GM21529 (cell line): ENCODE results near the gene VWA3B.
"Not testable (repeated sequence)": the region's sequence is repeated elsewhere in the genome, so short reads cannot be mapped to it uniquely, and the experiment has no call there.

Source experiments
- ATAC-seq: cut with Tn5 transposase; IDR thresholded peaks from one replicate; pipeline ENCODE4 v1.9.1; 2021; ENCODE audit not compliant: unreplicated experiment

Gene VWA3B

DNA sequence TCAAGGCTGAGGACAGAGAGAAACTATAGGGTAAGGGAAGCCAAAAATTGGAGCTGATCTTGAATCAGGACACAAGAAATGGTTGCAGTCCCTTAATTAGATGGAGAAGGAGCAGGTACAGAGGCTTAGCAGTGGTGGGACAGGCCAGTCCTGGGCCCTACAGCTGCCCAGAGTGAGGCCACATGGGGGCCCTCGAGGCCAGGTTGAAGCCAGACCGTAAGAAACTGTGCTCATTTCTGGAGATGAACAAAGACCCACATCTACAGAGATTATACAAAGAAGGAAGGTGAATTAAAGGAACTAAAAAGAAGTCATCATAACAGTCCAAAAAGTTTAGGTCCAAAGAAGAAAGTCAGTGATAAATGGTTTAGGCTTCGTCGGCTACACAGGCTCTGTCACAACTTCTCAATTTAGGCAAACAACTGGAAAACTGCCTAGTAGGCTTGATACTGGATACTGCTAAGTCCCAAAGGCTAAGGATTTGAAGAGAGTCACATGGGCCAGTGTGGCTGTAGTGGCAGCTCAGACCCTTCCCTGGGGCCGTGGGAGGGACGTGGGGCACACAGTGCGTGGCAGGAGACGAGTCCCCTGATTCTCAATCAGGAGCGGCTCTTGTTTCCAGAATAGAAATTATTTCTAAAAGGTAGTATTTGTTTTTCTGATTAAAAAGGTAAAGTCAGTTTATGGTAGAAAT lies 208.9 kb downstream of the VWA3B start:
- no peak for ATAC-seq

DNA sequence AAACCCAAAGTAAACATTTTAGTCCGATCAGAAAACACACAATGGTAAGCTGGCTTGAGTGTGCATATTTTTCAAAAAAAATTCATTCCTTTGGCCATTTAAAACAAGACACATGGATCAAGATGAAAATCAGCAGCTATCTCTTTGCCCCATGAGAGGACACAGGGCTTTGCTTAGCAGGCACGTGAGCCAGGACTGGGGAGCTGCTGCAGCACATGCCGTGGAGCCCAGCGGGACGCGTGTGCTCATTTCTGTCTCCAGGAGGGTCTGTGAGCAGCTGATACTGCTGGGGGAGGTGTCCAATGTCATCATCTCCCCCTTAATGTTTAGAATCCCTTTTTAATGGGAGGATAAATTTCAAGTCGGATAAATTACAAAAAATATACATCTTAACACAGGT lies 209.5 kb downstream of the VWA3B start:
- no peak for ATAC-seq

DNA sequence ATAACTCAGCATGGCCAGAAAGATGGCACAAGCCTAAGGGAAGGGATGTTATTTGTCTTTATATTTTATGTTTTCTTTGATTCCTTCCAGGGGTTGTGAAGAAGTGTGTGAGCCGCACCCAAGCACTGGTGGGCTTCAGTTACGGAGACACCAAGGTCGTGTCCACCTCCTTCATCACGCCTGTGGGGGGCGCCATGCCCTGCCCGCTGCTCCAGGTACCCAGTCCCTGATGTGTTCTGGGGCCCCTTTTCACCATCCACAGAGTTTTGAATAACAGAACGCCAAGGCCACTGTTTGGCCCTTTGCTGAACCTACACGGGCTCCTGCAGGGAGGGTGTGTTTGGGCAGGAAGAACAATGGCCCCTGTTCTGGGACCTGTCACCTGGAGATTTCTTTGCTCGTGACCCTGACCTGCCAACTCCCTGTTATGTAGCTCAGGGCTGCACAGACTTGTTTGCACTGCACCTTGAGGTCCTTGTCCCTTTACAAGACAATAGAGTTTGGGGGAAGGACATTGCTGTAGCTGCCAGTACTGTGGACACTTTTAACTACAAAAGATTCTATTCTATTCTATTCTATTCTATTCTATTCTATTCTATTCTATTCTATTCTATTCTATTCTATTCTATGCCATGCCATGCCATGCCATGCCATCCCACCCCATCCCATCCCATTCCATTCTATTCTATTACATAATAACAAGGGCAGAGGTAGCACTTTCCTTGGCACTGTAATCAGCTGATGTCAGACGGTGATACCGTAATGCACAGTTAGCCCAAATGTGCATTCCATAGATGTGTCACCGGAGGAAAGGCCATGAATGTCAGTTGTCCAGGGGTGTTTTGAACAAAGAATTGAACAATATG lies 211.1 kb downstream of the VWA3B start:
- no peak for ATAC-seq

DNA sequence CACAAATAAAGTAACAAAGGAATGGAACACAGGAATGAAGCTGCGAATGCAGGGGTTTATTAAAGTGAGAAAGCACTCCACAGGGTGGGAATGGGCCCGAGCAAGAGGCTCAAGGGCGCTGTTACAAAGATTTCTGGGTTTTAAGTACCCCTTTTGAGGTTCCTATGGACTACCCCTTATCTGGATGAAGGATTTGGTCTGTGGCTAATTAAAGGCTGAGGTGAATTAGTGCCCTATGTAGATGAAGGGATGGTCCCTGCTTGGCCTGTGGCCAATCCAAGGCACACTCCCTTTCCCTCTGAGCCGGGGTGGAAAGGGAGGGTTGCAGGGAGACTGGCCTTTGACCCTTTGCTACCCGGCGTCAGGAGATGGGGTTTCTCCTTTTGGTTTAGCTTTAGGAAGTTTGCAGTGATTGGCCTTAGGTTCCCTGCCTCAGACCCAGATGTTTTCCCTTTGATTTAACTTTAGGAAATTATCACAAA lies 211.8 kb downstream of the VWA3B start:
- no peak for ATAC-seq

DNA sequence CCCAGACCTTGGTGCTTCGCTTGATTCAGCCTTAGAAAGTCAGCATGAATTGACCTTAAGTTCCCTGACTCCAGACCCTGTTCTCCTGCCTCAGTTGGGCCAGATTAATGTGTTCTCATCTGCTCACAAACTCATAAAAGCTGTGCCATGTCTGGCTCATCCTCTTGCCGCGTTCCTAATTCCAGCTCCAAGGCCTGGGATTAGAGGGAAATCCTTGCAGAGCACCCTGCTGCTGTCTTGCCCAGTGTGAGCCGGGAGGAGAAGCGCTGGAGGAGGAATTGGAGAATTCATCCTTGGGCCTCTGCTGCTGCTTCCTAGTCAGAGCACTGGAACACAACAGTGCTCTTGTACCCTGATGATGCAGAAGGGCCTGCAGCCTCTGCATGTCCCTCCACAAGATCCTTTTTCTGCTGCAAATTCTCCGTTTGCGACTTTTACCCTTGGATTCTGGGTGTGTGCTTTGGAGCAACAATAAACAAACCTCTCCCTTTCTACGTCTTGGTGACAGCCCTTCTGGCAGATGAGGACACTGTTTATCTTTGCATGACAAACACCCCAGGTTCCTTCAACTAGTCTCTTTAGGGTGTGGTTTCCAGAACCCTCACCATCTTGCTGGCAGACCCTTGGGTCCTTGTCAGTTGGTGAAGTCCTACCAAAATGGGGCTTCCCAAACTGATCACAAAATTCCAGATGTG lies 212.4 kb downstream of the VWA3B start:
- ATAC-seq, result no peak

DNA sequence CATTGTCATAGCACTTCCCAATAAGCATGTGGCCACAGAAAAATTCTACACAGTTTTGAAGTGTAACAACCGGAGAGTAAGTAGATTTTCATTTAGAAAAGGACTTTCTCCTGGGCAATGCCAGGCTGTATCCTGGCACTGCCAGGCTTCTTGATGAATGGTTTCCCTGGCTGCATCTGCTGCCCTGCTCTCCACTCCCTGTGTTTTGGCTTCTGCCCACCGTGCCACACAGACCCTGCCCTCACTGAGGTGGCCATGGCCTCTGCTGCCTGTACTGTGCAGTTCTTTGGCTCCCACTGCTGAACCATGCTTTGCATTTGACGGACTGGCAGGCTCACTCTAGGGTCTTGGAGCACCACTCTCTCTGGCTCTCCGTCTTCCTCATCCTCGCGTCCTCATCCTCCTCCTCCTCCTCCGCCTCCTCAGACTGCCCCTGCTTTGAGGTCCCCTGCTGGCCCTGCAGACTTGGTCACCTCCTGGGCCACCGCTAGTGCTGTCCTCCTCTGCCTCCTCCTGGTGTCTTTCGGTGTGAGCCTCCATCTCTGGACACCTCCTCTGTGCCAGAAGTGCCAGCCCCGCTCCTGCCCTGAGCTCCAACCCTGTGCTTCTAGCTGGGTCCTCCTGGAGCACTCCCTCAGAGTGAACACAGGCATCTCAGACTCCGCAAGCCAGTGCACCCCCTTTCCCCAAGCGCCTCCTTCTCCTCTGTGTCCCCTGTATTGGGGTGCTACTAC lies 213.3 kb downstream of the VWA3B start:
- no peak for ATAC-seq

DNA sequence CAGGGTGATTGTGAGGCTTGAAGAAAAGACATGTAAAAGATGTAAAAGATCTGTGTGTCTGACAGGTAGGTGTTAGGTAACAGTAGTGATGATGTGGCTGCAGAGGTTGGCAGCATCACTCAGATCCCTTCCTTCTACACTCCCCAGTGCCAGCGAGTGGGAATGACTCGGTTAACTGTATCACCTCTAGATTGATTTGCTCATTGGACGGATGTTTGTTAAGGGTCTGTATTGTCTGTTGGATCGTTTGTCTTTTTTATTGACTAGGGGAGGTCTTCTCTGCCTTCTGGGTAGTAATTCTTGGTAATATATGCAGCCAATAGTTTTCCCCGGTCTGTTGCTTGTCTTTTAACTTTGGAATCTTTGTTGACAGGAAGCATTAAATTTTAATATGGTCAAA lies 214.5 kb downstream of the VWA3B start:
- ATAC-seq, result no peak

DNA sequence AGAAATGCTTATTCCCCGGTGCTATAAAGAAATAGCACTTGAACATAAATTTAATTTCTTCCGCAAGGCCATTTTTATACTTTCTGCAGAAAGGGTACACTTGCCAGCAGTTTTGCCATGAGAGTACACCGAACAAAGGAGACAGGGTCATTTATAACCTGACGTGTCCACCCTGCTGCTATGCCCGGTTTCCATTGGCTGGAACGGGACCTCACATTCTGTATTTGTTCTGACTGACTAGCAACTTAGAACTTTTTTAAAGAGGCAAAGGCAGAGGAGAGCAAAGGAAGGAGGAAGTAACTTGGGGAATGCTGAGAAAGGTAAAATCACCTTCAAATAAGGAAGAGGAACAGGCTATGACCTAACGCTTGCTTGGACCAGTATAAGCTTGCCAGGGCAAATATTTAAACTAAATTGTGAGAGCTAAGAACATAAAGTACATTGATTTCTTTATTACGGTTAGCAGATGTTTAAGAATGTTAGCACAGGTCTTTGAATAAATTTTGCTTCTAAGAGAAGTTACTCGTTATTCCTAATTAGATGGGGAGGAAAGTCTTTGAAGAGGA lies 220.2 kb downstream of the VWA3B start:
- not testable (repeated sequence) for ATAC-seq

DNA sequence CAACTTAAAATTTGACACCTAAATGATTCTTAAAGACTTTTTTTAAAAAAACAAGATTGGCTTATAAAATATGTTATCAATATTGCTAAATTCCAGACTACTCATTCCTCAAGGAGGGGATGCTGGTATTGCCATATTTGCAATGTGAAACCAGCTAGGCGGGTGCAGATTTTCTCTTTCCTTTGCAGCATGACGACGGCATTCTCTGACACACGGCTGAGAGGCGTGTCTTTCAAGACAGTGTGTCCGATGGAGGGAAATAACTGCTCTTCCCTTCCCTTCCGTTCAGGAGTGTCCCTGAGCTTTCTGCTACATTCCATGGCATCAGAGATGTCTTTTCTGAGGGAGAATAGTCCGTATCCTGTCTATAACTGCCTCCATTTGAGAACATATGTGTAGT lies 221.1 kb downstream of the VWA3B start:
- ATAC-seq, result no peak

DNA sequence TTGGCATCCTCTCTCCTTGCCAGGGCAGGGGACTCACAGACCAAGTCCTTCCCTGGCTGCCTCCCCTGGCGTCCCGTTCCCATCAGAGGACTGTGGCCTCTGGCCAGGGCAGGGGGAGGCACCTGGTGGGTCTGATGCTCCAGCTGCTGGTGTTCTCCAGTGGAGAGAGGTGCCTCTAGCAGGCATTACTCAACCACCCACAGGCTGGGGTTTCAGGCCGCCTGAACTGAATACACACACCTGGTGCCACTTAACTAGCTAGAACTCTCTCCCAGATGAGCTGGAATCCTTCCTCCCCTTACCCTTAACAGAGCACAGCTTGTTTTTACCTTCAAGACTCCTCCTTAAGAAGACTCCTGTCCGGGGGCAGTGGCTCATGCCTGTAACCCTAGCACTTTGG lies 221.6 kb downstream of the VWA3B start:
- no peak for ATAC-seq

DNA sequence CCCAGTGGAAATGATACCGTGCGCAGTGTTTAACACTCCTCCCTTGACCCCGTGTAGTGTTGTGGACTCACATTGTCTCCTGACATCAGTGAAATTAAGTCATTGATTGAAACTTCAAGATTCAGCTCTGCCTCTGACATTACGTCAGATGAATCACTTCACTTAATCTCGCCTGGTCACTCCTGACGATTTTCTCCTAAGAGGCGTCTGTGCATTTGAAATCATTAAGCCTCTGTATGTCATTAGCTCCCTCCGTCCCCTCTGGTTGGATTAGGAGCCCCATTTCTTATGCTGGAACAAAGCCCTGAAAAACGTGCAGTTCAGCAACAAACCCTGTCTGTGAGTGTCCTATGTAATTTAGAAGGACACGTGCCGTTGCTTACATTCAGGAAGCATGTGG lies 222.6 kb downstream of the VWA3B start:
- no peak for ATAC-seq

DNA sequence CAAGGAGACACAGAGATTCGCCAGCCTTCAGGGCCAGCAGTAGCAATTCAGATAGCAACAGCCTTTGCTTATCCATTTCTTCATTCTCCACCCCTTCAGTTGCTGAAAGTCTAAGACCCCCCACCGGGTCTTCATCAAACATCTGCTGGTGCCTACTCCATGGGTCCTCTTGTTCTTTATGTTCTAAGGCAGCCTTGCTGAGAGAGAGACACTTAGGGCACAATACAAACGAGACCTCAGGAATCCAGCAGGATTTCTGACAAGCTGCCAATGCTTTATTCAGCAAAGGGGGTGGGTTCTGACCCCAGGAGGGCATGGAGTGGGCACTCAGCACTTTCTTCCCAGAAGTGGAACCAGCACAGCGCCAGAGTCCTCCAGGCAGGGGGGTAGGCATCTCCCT lies 223.0 kb downstream of the VWA3B start:
- no peak for ATAC-seq

DNA sequence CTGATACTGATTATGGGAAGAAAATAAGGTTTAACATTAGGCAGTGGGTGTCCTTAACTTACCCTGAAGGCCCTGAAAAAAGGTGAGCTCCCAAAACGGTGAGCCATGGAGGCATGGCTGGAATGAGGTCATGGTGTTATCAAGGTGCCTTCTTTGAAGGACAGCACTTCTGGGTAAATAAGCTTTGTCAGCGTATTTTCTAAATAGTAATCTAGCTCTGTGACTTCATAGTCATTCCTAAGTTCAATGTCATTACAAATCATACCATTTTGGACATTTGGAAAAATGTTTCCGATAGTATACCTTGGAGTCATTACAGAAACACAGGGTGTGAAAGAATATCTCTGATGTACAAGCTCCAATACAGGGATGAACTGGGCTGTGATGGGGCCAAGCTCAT lies 224.1 kb downstream of the VWA3B start:
- no peak for ATAC-seq

DNA sequence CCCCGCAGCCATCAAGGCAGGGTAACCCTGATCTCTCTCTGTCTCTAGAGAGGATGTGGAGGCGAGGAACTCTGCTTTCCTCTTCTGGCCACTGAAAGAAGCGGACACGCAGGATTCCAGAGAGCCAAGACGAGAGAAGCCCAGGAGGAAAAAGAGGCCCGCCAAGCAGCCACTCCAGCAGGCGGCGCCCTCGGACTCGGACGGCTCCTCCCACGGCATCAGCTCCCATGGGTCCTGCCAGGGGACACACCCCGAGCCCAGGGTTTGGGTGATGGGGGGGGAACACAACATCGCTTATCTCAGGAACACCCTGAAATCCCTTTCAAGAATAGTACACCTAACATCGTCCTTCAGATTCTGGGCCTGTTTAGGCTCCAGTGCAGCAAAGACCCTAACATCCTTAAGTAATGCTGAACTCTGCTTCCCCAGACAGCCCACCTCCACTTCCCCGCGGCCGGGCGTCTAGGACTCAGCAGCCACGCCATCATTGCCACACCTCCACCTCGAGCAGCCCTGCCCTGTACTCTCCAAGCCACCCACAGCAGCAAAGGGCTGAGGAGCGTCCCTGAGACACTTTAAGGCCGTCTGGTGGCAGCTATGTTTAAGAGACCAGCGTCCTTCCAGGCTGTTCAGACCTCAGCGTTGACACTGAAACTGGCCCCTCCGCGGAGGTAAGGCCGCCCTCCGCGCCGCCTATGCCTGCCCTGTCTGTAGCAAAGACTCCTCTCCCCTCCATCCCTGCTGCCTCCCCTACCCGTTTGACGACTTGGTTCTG lies 225.0 kb downstream of the VWA3B start:
- no peak for ATAC-seq

DNA sequence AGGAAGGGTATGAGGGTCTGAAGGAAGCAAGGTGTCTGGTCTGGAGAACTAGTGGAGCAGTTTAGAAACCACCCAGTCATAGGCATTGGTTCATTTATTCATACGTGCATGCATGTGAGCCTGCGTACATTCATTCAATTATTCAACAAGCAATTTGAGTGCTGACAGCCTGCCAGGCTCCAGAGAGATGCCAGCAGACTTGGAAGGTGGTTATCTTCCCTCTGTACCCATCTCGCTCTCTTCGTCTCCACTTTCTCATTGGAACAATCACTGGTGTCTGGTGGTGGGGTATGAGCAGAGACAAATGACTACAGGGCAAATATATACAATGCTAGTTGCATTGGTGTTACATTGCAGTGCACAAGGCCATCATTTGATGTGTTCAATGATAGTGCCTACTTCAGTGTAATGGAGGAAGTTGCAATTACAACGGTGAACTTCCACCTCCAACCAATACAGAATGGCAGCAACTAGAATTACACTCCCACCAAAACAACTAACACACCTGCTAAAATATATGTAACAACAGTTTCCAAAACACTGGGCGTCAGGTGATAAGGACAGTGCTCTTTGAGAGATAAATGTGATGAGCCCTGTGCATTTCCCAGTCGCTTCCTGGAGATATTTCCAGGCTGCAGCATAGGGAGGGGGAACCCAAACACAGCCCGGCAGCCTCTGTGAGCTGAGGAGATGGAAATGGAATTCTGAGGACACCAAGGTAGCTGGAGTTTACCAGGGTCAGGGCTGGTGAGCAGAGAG lies 226.7 kb downstream of the VWA3B start:
- ATAC-seq, result no peak

DNA sequence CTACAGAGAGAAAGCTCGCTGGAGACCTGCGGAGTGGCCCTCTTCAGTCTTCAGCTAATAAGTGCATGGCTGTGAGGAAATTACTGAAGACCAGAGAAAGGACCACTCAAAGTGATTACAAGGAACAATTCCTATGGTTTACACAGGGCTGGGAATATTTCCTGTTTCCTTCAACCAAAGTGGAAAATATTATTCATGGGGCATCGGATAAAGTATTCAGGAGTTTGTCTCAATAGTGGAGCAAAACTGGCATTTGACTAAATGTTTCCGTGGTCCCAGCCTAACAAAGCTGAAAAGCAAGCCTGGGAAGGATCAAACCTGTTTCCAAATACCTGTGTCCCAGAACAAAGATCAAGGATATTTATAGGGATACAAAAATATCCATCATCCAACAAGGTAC lies 227.3 kb downstream of the VWA3B start:
- ATAC-seq, result no peak

DNA sequence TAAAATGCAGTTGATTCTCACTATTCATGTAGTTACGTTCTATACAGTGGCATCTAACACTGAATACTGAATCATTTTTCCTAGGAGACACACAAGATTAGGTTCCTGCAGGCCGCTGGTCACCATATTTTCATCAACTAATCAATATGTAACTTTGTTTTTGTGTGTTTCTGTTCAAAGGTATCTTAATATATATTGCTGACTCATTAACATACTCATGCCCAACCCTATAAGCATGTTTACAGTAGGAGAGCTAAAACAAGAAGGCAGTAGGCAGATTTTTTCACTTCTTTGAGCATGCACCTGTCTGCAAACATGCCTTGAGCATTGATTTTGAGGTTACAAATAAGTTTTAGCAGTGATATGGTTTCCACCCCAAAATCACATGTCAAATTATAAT lies 229.0 kb downstream of the VWA3B start:
- no peak for ATAC-seq

DNA sequence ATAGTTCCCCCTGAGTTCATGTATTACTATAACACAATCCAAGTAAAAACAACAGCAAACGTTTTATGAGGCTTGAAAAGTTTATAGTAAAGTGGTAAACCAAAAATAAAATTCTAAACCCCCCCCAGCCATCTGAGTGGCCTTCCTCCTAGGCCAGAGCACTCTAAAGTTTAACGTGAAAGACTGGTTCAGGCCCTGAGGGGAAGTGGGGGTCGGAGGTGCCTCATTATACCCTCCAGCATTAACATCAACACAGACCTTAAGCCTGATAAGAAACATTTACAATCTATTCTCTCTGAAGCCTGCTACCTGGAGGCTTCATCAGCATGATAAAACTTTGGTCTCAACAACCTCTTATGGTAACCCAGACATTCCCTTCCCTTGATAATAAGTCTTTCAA lies 230.2 kb downstream of the VWA3B start:
- no peak for ATAC-seq

DNA sequence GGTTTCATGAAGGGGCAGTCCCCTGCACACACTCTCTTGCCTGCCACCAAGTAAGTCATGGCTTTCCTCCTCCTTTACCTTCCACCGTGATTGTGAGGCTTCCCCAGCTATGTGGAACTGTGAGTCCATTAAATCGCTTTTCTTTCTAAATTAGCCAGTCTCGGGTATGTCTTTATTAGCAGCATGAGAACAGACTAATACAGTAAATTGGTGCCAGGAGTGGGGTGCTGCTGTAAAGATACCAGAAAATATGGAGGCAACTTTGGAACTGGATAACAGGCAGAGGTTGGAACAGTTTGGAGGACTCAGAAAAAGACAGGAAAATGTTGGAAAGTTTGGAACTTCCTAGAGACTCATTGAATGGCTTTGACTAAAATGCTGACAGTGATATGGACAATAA lies 233.2 kb downstream of the VWA3B start:
- not testable (repeated sequence) for ATAC-seq
